Measurements from ENCODE around the gene CACHD1. TPM values are rescaled to one million over a fixed set of nuclear protein-coding genes. Genes with fewer than 3 reads are reported as not detected.

Gene CACHD1
- total RNA-seq, 4 donors from 2014 or later: 23.6 to 36.1 (median 24.8) TPM

GRCh38 chr1:64515427-64515826 is 45.5 kb downstream of the CACHD1 start:
- TF ChIP-seq CTCF (IDR thresholded peaks at IDR 0.05; ENCODE audit: low read depth): no peak

- no peak for TF ChIP-seq CTCF (IDR thresholded peaks at IDR 0.05; ENCODE audit: low read depth)
Observed at GRCh38 chr1:64516301-64516700, 46.4 kb downstream of the CACHD1 start.

GRCh38 chr1:64516803-64517568 is 47.1 kb downstream of the CACHD1 start:
- TF ChIP-seq CTCF (IDR thresholded peaks at IDR 0.05; ENCODE audit: low read depth): no peak

GRCh38 chr1:64517640-64518039 is 47.7 kb downstream of the CACHD1 start:
- no peak for TF ChIP-seq CTCF (IDR thresholded peaks at IDR 0.05; ENCODE audit: low read depth)

- TF ChIP-seq CTCF (IDR thresholded peaks at IDR 0.05; ENCODE audit: low read depth): no peak
Observed at GRCh38 chr1:64518692-64519481, 49.0 kb downstream of the CACHD1 start.

GRCh38 chr1:64519901-64520300 is 50.0 kb downstream of the CACHD1 start:
- TF ChIP-seq CTCF (IDR thresholded peaks at IDR 0.05; ENCODE audit: low read depth): no peak

- no peak for TF ChIP-seq CTCF (IDR thresholded peaks at IDR 0.05; ENCODE audit: low read depth)
Observed at GRCh38 chr1:64522740-64523139, 52.8 kb downstream of the CACHD1 start.

Data from subcutaneous adipose tissue (tissue), 4 donors.